ENCODE measurements around the gene MTHFSD. TPM values are rescaled to one million over a fixed set of nuclear protein-coding genes. Genes with fewer than 3 reads are reported as not detected.

Gene MTHFSD
- total RNA-seq, 4 donors from 2014 or later: 10.1 to 17.9 (median 15.5) TPM

- intact Hi-C loops (cut with DNase I): no loop called here
- TF ChIP-seq POLR2AphosphoS5 (IDR thresholded peaks at IDR 0.05) (peak in 1 of 2 donors; percentile 32), EP300 (IDR thresholded peaks at IDR 0.05) (no peak)
- 55% methylated on average over 20 of the region's 22 CpGs for WGBS
- Histone ChIP-seq H3K4me3 (peak overlapping the region; percentile 55 to 81 (median 64)), H3K27ac (replicated peaks in 1 of 4) (peak overlapping the region; percentile 95 to 100 (median 98)), H3K27me3 (peaks cover 0 to 57% (median 4%) of the 10 kb centered on the region in 4 donors), H3K36me3 (peaks cover 0 to 13% (median 6%) of the 10 kb centered on the region in 4 donors), H3K4me1 (peaks cover 15 to 90% (median 82%) of the 10 kb centered on the region in 4 donors), H3K9me3 (no peaks in the 10 kb centered on the region)
- no peak for DNase-seq (ENCODE audit: extremely low spot score)
These were observed 60.9 kb downstream of the MTHFSD start for GRCh38 chr16:86494039-86494564.

- Histone ChIP-seq H3K36me3 (peaks cover 0 to 20% (median 8%) of the 10 kb centered on the region in 4 donors), H3K4me1 (peaks cover 7 to 89% (median 76%) of the 10 kb centered on the region in 4 donors), H3K27me3 (peaks cover 0 to 47% (median 4%) of the 10 kb centered on the region in 4 donors), H3K27ac (replicated peaks in 1 of 4) (peak overlapping the region; percentile 95 to 100 (median 98)), H3K4me3 (peak overlapping the region in 2 of 4 donors; percentile 61 to 68), H3K9me3 (no peaks in the 10 kb centered on the region)
- WGBS: 27% methylated on average over 3 of the region's 9 CpGs
- DNase-seq (ENCODE audit: extremely low spot score): no peak
- intact Hi-C loops (cut with DNase I): no loop called here
- peak in 1 of 2 donors; percentile 75 for TF ChIP-seq POLR2AphosphoS5 (IDR thresholded peaks at IDR 0.05)
- TF ChIP-seq CTCF (IDR thresholded peaks at IDR 0.05): no peak
- TF ChIP-seq EP300 (IDR thresholded peaks at IDR 0.05): no peak
- no peak for TF ChIP-seq POLR2A (IDR thresholded peaks at IDR 0.05; ENCODE audit: low read depth)
These were observed 61.9 kb downstream of the MTHFSD start for GRCh38 chr16:86492961-86493629.

- H3K27ac ChIP-seq (replicated peaks in 1 of 4): peak overlapping the region; percentile 95 to 100 (median 98)
- no peaks in the 10 kb centered on the region for H3K9me3 ChIP-seq
- H3K4me3 ChIP-seq: no peak overlapping the region
- no peak for TF ChIP-seq POLR2A (IDR thresholded peaks at IDR 0.05; ENCODE audit: low read depth)
- TF ChIP-seq POLR2AphosphoS5 (IDR thresholded peaks at IDR 0.05): no peak
- no peak for TF ChIP-seq CTCF (IDR thresholded peaks at IDR 0.05)
- TF ChIP-seq EP300 (IDR thresholded peaks at IDR 0.05): no peak
- intact Hi-C loops (cut with DNase I): no loop called here
- peaks cover 4 to 88% (median 76%) of the 10 kb centered on the region in 4 donors for H3K4me1 ChIP-seq
- peaks cover 0 to 40% (median 2%) of the 10 kb centered on the region in 4 donors for H3K27me3 ChIP-seq
- peaks cover 0 to 20% (median 8%) of the 10 kb centered on the region in 4 donors for H3K36me3 ChIP-seq
- DNase-seq (ENCODE audit: extremely low spot score): no peak
- 78% methylated on average over 4 of the region's 4 CpGs for whole genome bisulfite sequencing
These were observed 62.6 kb downstream of the MTHFSD start for GRCh38 chr16:86492267-86492960.

GRCh38 chr16:86491640-86492023 lies 63.4 kb downstream of the MTHFSD start:
- H3K4me3 ChIP-seq: no peak overlapping the region
- intact Hi-C loops (cut with DNase I): no loop called here
- TF ChIP-seq POLR2A (IDR thresholded peaks at IDR 0.05; ENCODE audit: low read depth) (no peak), EP300 (IDR thresholded peaks at IDR 0.05) (no peak), POLR2AphosphoS5 (IDR thresholded peaks at IDR 0.05) (no peak), CTCF (IDR thresholded peaks at IDR 0.05) (no peak)
- peak overlapping the region; percentile 95 to 100 (median 98) for H3K27ac ChIP-seq (replicated peaks in 1 of 4)
- H3K27me3 ChIP-seq: peaks cover 0 to 33% (median 0%) of the 10 kb centered on the region in 4 donors
- DNase-seq (ENCODE audit: extremely low spot score): no peak
- H3K36me3 ChIP-seq: peaks cover 0 to 20% (median 8%) of the 10 kb centered on the region in 4 donors
- peaks cover 0 to 88% (median 76%) of the 10 kb centered on the region in 4 donors for H3K4me1 ChIP-seq
- no peaks in the 10 kb centered on the region for H3K9me3 ChIP-seq
- 76% methylated on average over 7 of the region's 7 CpGs for WGBS
